CD14-positive monocyte (primary cell): ENCODE measurements around the gene KRTAP4-8. TPM values are rescaled to one million over a fixed set of nuclear protein-coding genes. Genes with fewer than 3 reads are reported as not detected.

Experiments
- DNase-seq, 3 donors: peaks; one replicate each; pipeline ENCODE4 v3.0.0-alpha.2; 2011 to 2022
- H2AFZ ChIP-seq: 2 replicates; pipeline ENCODE4 v1.6.0; 2012; ENCODE audit warnings: mild to moderate bottlenecking, low read depth, low read length, inconsistent platforms; ENCODE audit not compliant: insufficient read depth, poor library complexity, severe bottlenecking
- H3K27ac ChIP-seq, 2 donors: 1 replicate in 1 of 2; 2 replicates in 1 of 2; pipeline ENCODE4 v1.5.1; 2012 to 2013; ENCODE audit warnings: low read length in 2 of 2, control low read depth in 1 of 2, inconsistent platforms in 1 of 2, low read depth in 1 of 2, mild to moderate bottlenecking in 1 of 2
- H3K27me3 ChIP-seq, 2 donors: one replicate each; pipeline versions ENCODE4 v1.6.0 to v1.6.1; 2011 to 2013; ENCODE audit warnings: low read length in 2 of 2; ENCODE audit not compliant: control insufficient read depth in 2 of 2, insufficient read depth in 2 of 2
- H3K36me3 ChIP-seq, 2 donors: replicated peaks in 1 of 2; 1 replicate in 1 of 2; 2 replicates in 1 of 2; pipeline versions ENCODE4 v1.5.1 to v1.6.1; 2012 to 2013; ENCODE audit warnings: low read length in 2 of 2, control low read depth in 1 of 2, inconsistent platforms in 1 of 2, mild to moderate bottlenecking in 1 of 2; ENCODE audit not compliant: insufficient read depth in 2 of 2, control insufficient read depth in 1 of 2
- H3K4me1 ChIP-seq, 2 donors: 1 replicate in 1 of 2; 2 replicates in 1 of 2; pipeline versions ENCODE4 v1.5.1 to v1.6.1; 2012 to 2013; ENCODE audit warnings: low read length in 2 of 2, control low read depth in 1 of 2, inconsistent platforms in 1 of 2, mild to moderate bottlenecking in 1 of 2, moderate library complexity in 1 of 2; ENCODE audit not compliant: insufficient read depth in 2 of 2, control insufficient read depth in 1 of 2
- H3K4me2 ChIP-seq: replicated peaks from 2 replicates; pipeline ENCODE3; 2012; ENCODE audit warnings: low read length, moderate library complexity, mild to moderate bottlenecking; ENCODE audit not compliant: poor library complexity, severe bottlenecking; ENCODE audit errors: extremely low read depth
- H3K4me3 ChIP-seq, 3 experiments: fragments of 200-600 bp in 1 of 3; sonication (generic) in 1 of 3; replicated peaks in 1 of 3; 1 replicate in 2 of 3; 2 replicates in 1 of 3; pipeline ENCODE4 v1.5.1; 2011 to 2013; ENCODE audit warnings: low read length in 3 of 3, mild to moderate bottlenecking in 3 of 3, control low read depth in 2 of 3, low read depth in 2 of 3, inconsistent platforms in 1 of 3, moderate library complexity in 1 of 3
- H3K79me2 ChIP-seq: 2 replicates; pipeline ENCODE4 v1.6.0; 2012; ENCODE audit warnings: mild to moderate bottlenecking, control low read depth, inconsistent platforms, low read length, moderate library complexity; ENCODE audit not compliant: insufficient read depth
- H3K9ac ChIP-seq: 2 replicates; pipeline ENCODE4 v1.6.0; 2017; ENCODE audit warnings: low read length, mild to moderate bottlenecking; ENCODE audit not compliant: insufficient read depth, poor library complexity, severe bottlenecking
- H3K9me3 ChIP-seq, 2 donors: replicated peaks in 1 of 2; 1 replicate in 1 of 2; 2 replicates in 1 of 2; pipeline versions ENCODE4 v1.5.1 to v1.6.1; 2012 to 2013; ENCODE audit warnings: low read length in 2 of 2, control low read depth in 1 of 2; ENCODE audit not compliant: control insufficient read depth in 1 of 2, insufficient read depth in 1 of 2
- H4K20me1 ChIP-seq: 2 replicates; pipeline ENCODE4 v1.6.0; 2012; ENCODE audit warnings: mild to moderate bottlenecking, low read length, control low read depth, moderate library complexity; ENCODE audit not compliant: insufficient read depth
- H3K27ac Mint-ChIP-seq, 7 donors: one replicate each; pipeline ENCODE4 v1.8.0; 2020; ENCODE audit warnings: mild to moderate bottlenecking in 7 of 7, mixed read lengths in 7 of 7, moderate library complexity in 6 of 7, inconsistent platforms in 2 of 7
- H3K27me3 Mint-ChIP-seq, 3 donors: one replicate each; pipeline ENCODE4 v1.8.0; 2021 to 2022; ENCODE audit warnings: low read depth in 3 of 3, mild to moderate bottlenecking in 3 of 3, mixed read lengths in 3 of 3, moderate library complexity in 3 of 3, inconsistent platforms in 1 of 3
- H3K36me3 Mint-ChIP-seq, 2 donors: one replicate each; pipeline ENCODE4 v1.8.0; 2020; ENCODE audit warnings: mixed read lengths in 2 of 2, inconsistent platforms in 1 of 2, mild to moderate bottlenecking in 1 of 2
- H3K4me1 Mint-ChIP-seq: one replicate; pipeline ENCODE4 v1.8.0; 2020; ENCODE audit warnings: mild to moderate bottlenecking, mixed read lengths
- H3K4me3 Mint-ChIP-seq, 2 donors: one replicate each; pipeline ENCODE4 v1.8.0; 2020; ENCODE audit warnings: mild to moderate bottlenecking in 2 of 2, mixed read lengths in 2 of 2, moderate library complexity in 1 of 2
- H3K9me3 Mint-ChIP-seq, 7 donors: one replicate each; pipeline ENCODE4 v1.8.0; 2020 to 2022; ENCODE audit warnings: mixed read lengths in 7 of 7, mild to moderate bottlenecking in 6 of 7, moderate library complexity in 6 of 7, inconsistent platforms in 2 of 7
- CTCF ChIP-seq: fragments of 200-600 bp; IDR thresholded peaks from one replicate; pipeline ENCODE4 v1.8.0; 2022; ENCODE audit warnings: antibody characterized with exemption, mild to moderate bottlenecking
- WGBS: methylation state at CpG from one replicate; pipeline ENCODE4 v1.1.5; 2013; ENCODE audit warnings: missing lambda C conversion rate; ENCODE audit not compliant: insufficient coverage; 5-methylcytosine and 5-hydroxymethylcytosine counted together
- intact Hi-C, 2 donors: fragments of 100-400 bp; cut with micrococcal nuclease; formaldehyde crosslinking; loops; one replicate each; pipeline versions ENCODE4 v1.15.0 to v1.15.1; 2023
- polyA minus RNA-seq: library from RNA; depleted of rRNA, polyadenylated mRNA; stranded (reverse); fragments of >200 nt; gene quantifications from 2 replicates; pipeline ENCODE4 v1.2.3, GENCODE V29; 2012
- polyA plus RNA-seq, 3 donors: library from polyadenylated mRNA; depleted of rRNA in 1 of 3; unstranded in 2 of 3; stranded (reverse) in 1 of 3; fragments of 300-500 nt in 2 of 3; fragments of >200 nt in 1 of 3; fragmentation: Illumina TruSeq in 2 of 3; gene quantifications; 1 replicate in 2 of 3; 2 replicates in 1 of 3; pipeline ENCODE4 v1.2.3, GENCODE V29; 2012 to 2021
- total RNA-seq, 12 experiments: library from RNA in 1 of 12; stranded (reverse) in 1 of 12; fragments of 120-200 nt in 1 of 12; gene quantifications; one replicate each; pipeline ENCODE4 v1.2.4 and lab custom pipeline; 2013 to 2026; ENCODE audit warnings: mixed read lengths in 6 of 12, inconsistent platforms in 1 of 12

The KRTAP4-8 gene
- total RNA-seq (2013), result not detected
- polyA plus RNA-seq, result not detected
- not detected in 2 replicates for polyA minus RNA-seq
- total RNA-seq (lab: John Stamatoyannopoulos, UW), result 0 to 0.58 (median 0) reads per million in 11 experiments

- Histone ChIP-seq H3K27ac (no peak within 1 kb of the TSS), H4K20me1 (no peaks in the 10 kb centered on the region), H3K79me2 (no peaks in the 10 kb centered on the region), H2AFZ (no peak within 1 kb of the TSS), H3K9me3 (peaks cover 0 to 8% of the 10 kb centered on the region in 2 donors), H3K4me1 (no peaks in the 10 kb centered on the region), H3K4me2 (no peak within 1 kb of the TSS), H3K9ac (no peak within 1 kb of the TSS), H3K27me3 (no peaks in the 10 kb centered on the region), H3K4me3 (no peak within 1 kb of the TSS), H3K36me3 (no peaks in the 10 kb centered on the region)
- Mint-ChIP-seq H3K36me3 (no peaks in the 10 kb centered on the region), H3K27ac (no peak within 1 kb of the TSS), H3K27me3 (peaks cover 0 to 5% (median 0%) of the 10 kb centered on the region in 3 donors), H3K4me1 (peaks cover 5% of the 10 kb centered on the region), H3K4me3 (no peak within 1 kb of the TSS), H3K9me3 (peaks cover 0 to 6% (median 4%) of the 10 kb centered on the region in 7 donors)
- no peak for TF ChIP-seq CTCF
- intact Hi-C loops, result no loop called here
- whole genome bisulfite sequencing, result 100% methylated on average over 1 of the region's 4 CpGs
- no peak for DNase-seq
Observed at GRCh38 chr17:41098042-41098441, at the start of gene KRTAP4-8. Gene KRTAP4-8 (minus strand): TSS chr17:41098142. CDS start chr17:41098084, 58 bp downstream.

DNA sequence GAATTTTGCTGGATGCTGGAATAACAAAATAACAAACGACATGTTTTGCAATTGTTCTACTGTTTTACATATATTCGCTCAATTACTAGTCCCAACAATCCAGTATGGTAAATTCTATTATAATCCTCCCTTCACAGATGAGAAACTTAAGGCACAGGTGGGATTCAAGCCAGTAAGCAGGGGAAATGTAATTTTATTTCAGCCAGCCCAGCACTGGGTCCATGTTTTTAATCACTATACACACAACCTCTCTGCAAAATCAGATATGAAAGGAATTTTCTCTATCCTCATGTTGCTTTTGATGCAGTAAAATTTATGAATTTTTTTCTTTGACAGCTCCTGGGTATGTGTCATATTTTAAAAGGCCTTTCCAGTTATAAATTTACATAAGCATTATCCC is 47.3 kb upstream of the KRTAP4-8 start:
- Histone ChIP-seq H3K9me3 (peaks cover 7 to 21% of the 10 kb centered on the region in 2 donors), H3K27me3 (no peaks in the 10 kb centered on the region), H4K20me1 (no peaks in the 10 kb centered on the region), H3K4me2 (no peak overlapping the region), H3K27ac (no peak overlapping the region), H3K36me3 (no peaks in the 10 kb centered on the region), H3K79me2 (no peaks in the 10 kb centered on the region), H2AFZ (no peak overlapping the region), H3K4me1 (no peaks in the 10 kb centered on the region), H3K4me3 (no peak overlapping the region), H3K9ac (no peak overlapping the region)
- Mint-ChIP-seq H3K4me1 (no peaks in the 10 kb centered on the region), H3K36me3 (no peaks in the 10 kb centered on the region), H3K4me3 (no peak overlapping the region), H3K9me3 (peaks cover 17 to 32% (median 25%) of the 10 kb centered on the region in 7 donors), H3K27ac (no peak overlapping the region), H3K27me3 (peaks cover 3 to 4% (median 3%) of the 10 kb centered on the region in 3 donors)
- no CpG with 5 or more reads among the region's 2 CpGs for WGBS
- TF ChIP-seq CTCF, result no peak
- intact Hi-C loops, result no loop called here
- no peak for DNase-seq
